Pancreas (tissue), 10 donors: Measurements from ENCODE around the gene MAD1L1. TPM values are rescaled to one million over a fixed set of nuclear protein-coding genes. Genes with fewer than 3 reads are reported as not detected.
A peak's percentile ranks its signal among the peaks of the same experiment; 100 is the strongest.

Experiments used
- ATAC-seq, 4 donors: fragments of 200-7000 bp; cut with Tn5 transposase; one replicate each; pipeline versions ENCODE4 v1.8.0 to v1.9.1; 2020; ENCODE audit warnings: mild to moderate bottlenecking in 4 of 4, moderate library complexity in 4 of 4
- DNase-seq, 6 donors: peaks; one replicate each; pipeline ENCODE4 v3.0.0-alpha.2; 2020
- FAIRE-seq: peaks from 2 replicates; lab custom pipeline; 2012; peaks lifted over from hg19 to GRCh38; lab: Jason Lieb, UNC
- H3K27ac ChIP-seq, 4 donors: fragments of 200-600 bp; sonication (generic); 1 replicate in 3 of 4; 2 replicates in 1 of 4; pipeline versions ENCODE4 v1.5.0 to v1.8.0; 2020
- H3K27me3 ChIP-seq, 4 donors: fragments of 200-600 bp; one replicate each; pipeline ENCODE4 v1.8.0; 2021
- H3K36me3 ChIP-seq, 3 donors: fragments of 200-600 bp; sonication (generic) in 1 of 3; one replicate each; pipeline versions ENCODE4 v1.5.0 to v1.8.0; 2020 to 2021
- H3K4me1 ChIP-seq, 3 donors: fragments of 200-600 bp; one replicate each; pipeline ENCODE4 v1.8.0; 2021
- H3K4me3 ChIP-seq, 4 donors: fragments of 200-600 bp; sonication (generic) in 2 of 4; one replicate each; pipeline versions ENCODE4 v1.5.0 to v1.8.0; 2020 to 2021
- H3K9me3 ChIP-seq, 4 donors: fragments of 200-600 bp; one replicate each; pipeline ENCODE4 v1.8.0; 2021
- CTCF ChIP-seq, 4 donors: fragments of 200-600 bp; sonication (generic) in 3 of 4; IDR thresholded peaks; one replicate each; pipeline versions ENCODE4 v1.5.0 to v1.8.0; 2021; ENCODE audit warnings: antibody characterized with exemption in 4 of 4
- WGBS, 2 donors: extraction: QIAGEN DNeasy Blood & Tissue Kit; methylation state at CpG; one replicate each; pipeline ENCODE4 v1.1.7; 2013; 5-methylcytosine and 5-hydroxymethylcytosine counted together
- intact Hi-C, 3 donors: fragments of 100-400 bp; cut with DNase I; formaldehyde crosslinking; loops; one replicate each; pipeline versions ENCODE4 v1.11.1 to v1.14.2; 2022
- polyA plus RNA-seq, 2 donors: library from polyadenylated mRNA; stranded (reverse); fragments of 200-250 nt; gene quantifications; one replicate each; pipeline ENCODE4 v1.2.3, GENCODE V29; 2013
- total RNA-seq, 6 donors: library from RNA; stranded (reverse); fragmentation: NEBNext Ultra II Directional in 4 of 6; extraction: Animal tissue kit (Norgen Biotek cat#: 25700) in 4 of 6; gene quantifications; one replicate each; pipeline versions ENCODE4 v1.2.1 to v1.2.4, GENCODE V29; 2021 to 2023
- donor health status: healthy with polysubstance abuse.
- donor health status: DM: no; HTN: no; CAD: no; lungs with moderate emphysema.
- donor health status: DM: no; HTN: no; CAD: no.
- donor health status: control.
- donor health status: control.
- donor health status: Bipolar disorder and iron deficiency.
- donor health status: DM: yes; HTN: yes; CAD: no.
- donor health status: DM: no; HTN: no; CAD: no.
- donor health status: DM: no; HTN: no; CAD: no.
- donor health status: DM: yes; HTN: yes; CAD: no.

MAD1L1 gene
- total and polyA plus RNA-seq, 8 donors = 9.8 to 28.2 (median 11.9) TPM

DNA sequence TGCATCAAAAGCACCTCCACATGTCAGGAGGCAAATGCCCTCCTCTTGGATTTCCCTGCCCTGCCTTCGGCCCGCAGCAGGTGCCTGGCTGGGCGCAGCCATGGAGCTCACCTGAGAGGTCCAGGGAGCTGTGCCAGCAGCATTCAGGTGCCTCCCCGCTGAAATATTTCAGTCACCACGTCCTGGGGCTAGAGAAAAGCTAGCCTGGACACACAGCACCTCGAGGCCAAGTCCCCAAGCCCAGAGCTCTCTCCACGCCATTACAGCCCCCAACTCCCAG, 102.7 kb downstream of the MAD1L1 start:
- no peaks in the 10 kb centered on the region for H3K4me1 ChIP-seq
- H3K27ac ChIP-seq = no peak overlapping the region
- FAIRE-seq (no peak), DNase-seq (peak in 1 of 6 donors; percentile 40), ATAC-seq (peak in 1 of 4 donors; percentile 21)
- H3K9me3 ChIP-seq = no peaks in the 10 kb centered on the region
- no peaks in the 10 kb centered on the region for H3K36me3 ChIP-seq
- intact Hi-C loops = no loop called here
- H3K27me3 ChIP-seq = no peaks in the 10 kb centered on the region
- WGBS, 2 donors = 79 to 83% methylated on average over 7 of the region's 7 CpGs
- H3K4me3 ChIP-seq = no peak overlapping the region
- no peak for TF ChIP-seq CTCF (IDR thresholded peaks at IDR 0.05)

GRCh38 chr7:2129323-2130095, 103.2 kb downstream of the MAD1L1 start:
- peak; percentile 55 to 87 (median 72) for ATAC-seq
- DNase-seq = peak in 5 of 6 donors; percentile 22 to 82 (median 51)
- H3K27me3 ChIP-seq = no peaks in the 10 kb centered on the region
- H3K9me3 ChIP-seq = no peaks in the 10 kb centered on the region
- TF ChIP-seq CTCF (IDR thresholded peaks at IDR 0.05) = no peak
- H3K4me3 ChIP-seq = no peak overlapping the region
- intact Hi-C loops = no loop called here
- no peak overlapping the region for H3K27ac ChIP-seq
- no peaks in the 10 kb centered on the region for H3K36me3 ChIP-seq
- H3K4me1 ChIP-seq = no peaks in the 10 kb centered on the region
- FAIRE-seq = no peak
- 69 to 71% methylated on average over 29 of the region's 29 CpGs for WGBS, 2 donors

DNA sequence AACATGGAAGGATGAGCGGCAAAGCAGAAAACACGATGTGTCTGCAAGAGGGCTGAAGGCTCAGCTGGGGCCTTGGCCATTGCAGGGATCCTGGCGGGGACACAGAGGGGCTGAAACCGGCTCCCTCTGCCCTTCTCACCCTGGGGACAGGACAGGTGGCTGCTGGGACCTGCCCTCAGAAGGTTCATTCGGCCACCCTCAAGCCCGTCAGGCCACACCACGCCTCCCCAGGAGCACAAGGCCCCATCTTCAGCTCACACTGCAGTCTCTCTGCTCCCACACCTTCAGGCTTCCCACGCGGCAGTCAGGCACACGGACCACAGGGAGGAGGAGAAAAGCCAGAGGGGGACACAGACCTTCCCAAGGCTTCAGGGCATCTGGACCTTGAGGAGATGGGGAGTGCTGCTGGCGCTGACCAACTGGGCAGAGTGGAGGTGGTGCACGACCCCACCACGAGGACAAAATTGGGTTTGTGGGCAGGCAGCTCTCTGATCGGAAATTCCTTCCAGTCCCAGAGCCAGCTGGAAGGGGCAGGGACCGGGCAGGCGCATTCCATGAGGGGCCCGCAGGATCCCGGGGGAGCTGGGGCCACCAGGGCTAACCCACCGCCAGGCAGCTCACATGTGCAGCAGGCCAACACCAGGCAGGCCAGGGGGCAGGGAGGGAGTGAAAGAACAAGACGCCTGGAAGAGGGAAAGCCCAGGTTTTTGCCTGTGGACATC, 104.0 kb downstream of the MAD1L1 start:
- no peak for TF ChIP-seq CTCF (IDR thresholded peaks at IDR 0.05)
- ATAC-seq (no peak), FAIRE-seq (no peak), DNase-seq (peak in 1 of 6 donors; percentile 36)
- Histone ChIP-seq H3K4me1 (no peaks in the 10 kb centered on the region), H3K27me3 (no peaks in the 10 kb centered on the region), H3K36me3 (no peaks in the 10 kb centered on the region), H3K27ac (no peak overlapping the region), H3K9me3 (no peaks in the 10 kb centered on the region), H3K4me3 (no peak overlapping the region)
- WGBS, 2 donors = 87% methylated on average over 20 of the region's 20 CpGs
- intact Hi-C loops = no loop called here

GRCh38 chr7:2126621-2127020, 106.1 kb downstream of the MAD1L1 start:
- Histone ChIP-seq H3K9me3 (no peaks in the 10 kb centered on the region), H3K4me1 (no peaks in the 10 kb centered on the region), H3K36me3 (no peaks in the 10 kb centered on the region), H3K4me3 (no peak overlapping the region), H3K27me3 (no peaks in the 10 kb centered on the region), H3K27ac (no peak overlapping the region)
- TF ChIP-seq CTCF (IDR thresholded peaks at IDR 0.05) = no peak
- no peak for DNase-seq
- WGBS, 2 donors = 90 to 92% methylated on average over 9 of the region's 9 CpGs
- intact Hi-C loops = no loop called here
- FAIRE-seq = no peak
- no peak for ATAC-seq

- Histone ChIP-seq H3K4me1 (no peaks in the 10 kb centered on the region), H3K27me3 (no peaks in the 10 kb centered on the region), H3K9me3 (no peaks in the 10 kb centered on the region), H3K4me3 (no peak overlapping the region), H3K36me3 (no peaks in the 10 kb centered on the region), H3K27ac (no peak overlapping the region)
- 94 to 95% methylated on average over 18 of the region's 18 CpGs for WGBS, 2 donors
- TF ChIP-seq CTCF (IDR thresholded peaks at IDR 0.05) = no peak
- DNase-seq = no peak
- intact Hi-C loops = no loop called here
- no peak for FAIRE-seq
- no peak for ATAC-seq
Measured at GRCh38 chr7:2125931-2126330, 106.8 kb downstream of the MAD1L1 start.
